T-helper 1 cell treated with Interleukin-12 subunit alpha and Interleukin-12 subunit beta and Interleukin-4 antibody, amounts not matched to agents 30 ng/mL and 1 ng/mL, for 36 hours (primary cell): Measurements from ENCODE around the gene CTSD. TPM values are rescaled to one million over a fixed set of nuclear protein-coding genes. Genes with fewer than 3 reads are reported as not detected.

Source experiments
- intact Hi-C: fragments of 100-400 bp; cut with micrococcal nuclease; formaldehyde crosslinking; loops from one replicate; pipeline ENCODE4 v1.15.1; 2024
- total RNA-seq: library from RNA; stranded (reverse); gene quantifications from 2 replicates; pipeline ENCODE4 v1.2.3, GENCODE V29; 2022

The CTSD gene
- total RNA-seq, 1 donor from 2014 or later: 218 TPM

DNA sequence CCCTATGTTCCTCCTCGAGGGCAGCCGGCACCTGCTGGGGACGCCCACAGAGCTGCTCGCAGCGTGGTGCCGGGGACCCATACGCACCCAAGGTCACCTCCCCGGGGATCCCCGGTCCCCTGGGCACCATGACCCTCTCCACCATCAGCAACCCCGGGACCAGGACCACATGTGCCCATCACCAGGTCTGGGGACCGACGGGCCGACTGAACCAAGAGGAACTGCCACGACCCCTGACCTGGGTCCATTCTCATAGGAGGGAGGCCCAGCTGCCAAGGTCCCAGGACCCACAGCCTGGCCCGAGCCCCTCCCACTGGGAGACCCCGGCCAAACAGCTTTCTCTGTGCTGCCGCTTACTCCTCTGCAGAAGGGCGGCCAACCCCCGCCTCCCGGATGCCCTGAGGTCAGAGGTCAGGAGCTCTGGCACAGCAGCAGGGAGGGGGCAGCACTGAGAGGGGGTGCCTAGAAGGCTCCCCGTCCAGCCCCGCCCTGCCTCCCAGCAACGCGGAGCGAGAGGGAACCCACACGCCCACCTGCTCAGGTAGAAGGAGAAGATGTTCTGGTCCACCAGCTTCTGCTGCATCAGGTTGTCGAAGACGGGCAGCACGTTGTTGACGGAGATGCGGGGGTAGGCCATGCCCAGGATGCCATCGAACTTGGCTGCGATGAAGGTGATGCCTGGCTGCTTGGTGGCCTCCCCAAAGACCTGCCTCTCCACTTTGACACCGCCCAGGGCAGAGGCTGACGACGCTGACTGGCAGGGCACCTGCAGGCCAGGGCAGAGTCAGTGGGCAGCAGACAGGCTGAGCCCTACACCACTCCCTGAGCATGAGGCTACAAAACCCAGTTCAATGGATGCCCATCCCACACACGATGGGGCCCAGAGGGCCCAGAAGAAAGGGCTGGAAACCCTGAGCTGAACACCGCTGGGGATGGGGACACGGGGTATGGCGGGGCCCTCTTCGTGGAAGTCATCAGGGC, 6.6 kb downstream of the CTSD start:
- intact Hi-C loops: loop anchor here (5.0 kb wide), 1 partner anchor 75 kb away; the partner anchor contains the start of gene SYT8

DNA sequence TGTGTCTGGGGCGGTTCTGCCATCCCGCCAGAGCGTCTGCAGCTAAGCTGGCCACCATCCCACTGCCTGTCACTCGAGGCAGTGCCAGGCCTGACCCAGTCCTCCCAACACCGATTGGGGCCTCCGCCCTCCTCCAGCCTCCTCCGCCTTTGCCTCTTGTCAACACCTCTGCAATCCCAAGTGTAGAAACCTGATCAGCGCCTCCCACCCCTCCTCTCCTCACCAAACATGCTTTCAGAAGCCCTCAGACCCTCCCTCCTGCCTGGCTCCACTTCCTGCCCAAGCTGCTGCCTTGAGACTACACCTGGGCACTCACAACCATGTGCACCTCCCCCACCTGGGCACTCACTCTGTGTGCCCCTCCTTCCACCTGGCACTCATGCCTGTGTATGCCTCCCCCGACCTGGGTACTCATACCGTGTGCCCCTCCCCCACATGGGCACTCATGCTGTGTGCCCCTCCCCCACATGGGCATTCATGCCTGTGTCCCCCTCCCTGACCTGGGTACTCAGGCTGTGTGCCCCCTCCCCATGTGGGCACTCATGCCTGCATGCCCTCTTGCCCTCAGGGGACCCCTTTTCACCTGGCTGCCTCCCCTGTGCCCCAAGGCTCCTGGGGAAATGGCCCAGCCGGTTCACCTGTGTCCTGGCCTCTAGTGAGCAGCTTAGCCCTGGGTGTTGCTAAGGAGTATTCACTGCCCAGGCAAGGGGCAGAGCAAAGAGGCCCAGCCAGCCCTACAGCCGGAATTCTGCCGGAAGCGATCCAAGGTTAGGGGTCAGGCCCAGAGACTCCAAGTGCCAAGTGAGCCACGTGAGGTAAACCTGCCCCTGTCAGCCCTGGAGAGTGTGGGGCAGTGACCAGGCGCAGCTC, 7.8 kb downstream of the CTSD start:
- intact Hi-C loops: loop anchor here (5.0 kb wide), 1 partner anchor 76 kb away; the partner anchor contains the start of gene SYT8

DNA sequence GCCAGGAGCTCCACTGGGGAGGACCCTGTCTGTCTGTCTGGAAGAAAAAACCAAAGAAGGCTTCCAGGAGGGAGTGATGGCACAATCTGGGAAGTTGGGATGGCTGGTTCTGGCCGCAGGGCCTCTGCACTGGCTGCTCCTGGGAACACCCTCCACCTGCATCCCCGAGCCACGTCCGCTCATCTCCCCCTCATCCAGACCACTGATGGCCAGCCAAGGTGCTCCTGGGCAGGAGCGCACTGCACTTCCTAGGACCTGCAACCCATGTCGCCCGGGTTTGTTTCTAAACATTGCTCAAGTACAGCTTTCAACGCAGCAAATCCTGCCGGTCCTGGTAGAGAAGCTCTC, 8.4 kb downstream of the CTSD start:
- intact Hi-C loops: loop anchor here (5.0 kb wide), 1 partner anchor 77 kb away; the partner anchor contains the start of gene SYT8

DNA sequence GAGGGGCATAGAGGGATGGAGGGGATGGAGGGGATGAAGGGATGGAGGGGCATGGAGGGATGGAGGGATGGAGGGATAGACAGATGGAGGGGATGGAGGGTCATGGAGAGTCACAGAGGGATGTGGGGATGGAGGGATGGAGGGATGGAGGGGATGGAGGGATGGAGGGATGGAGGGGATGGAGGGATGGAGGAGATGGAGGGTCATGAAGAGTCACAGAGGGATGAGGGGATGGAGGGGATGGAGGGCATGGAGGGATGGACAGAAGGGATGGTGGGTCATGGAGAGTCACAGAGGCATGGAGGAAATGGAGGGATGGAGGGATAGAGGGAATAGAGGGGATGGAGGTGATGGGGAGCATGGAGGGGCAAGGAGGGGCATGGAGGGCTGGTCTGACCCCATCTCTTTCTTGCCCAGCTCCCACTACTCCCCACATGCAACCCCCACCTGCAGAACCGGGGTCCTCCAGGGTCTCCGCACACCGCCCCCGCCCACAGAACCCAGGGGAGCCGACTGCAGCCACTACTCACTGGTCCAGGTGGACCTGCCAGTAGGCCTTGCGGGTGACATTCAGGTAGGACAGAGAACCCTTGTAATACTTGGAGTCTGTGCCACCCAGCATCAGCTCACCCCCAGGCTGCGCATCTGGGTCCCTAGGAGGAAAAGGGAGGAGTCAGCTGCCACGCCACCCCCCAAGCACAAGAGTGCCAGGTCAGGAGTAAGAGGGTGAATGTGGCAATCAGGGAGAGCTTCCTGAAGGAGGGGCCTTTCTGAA, 9.2 kb downstream of the CTSD start:
- intact Hi-C loops: loop anchor here (5.0 kb wide), 1 partner anchor 78 kb away; the partner anchor contains the start of gene SYT8

DNA sequence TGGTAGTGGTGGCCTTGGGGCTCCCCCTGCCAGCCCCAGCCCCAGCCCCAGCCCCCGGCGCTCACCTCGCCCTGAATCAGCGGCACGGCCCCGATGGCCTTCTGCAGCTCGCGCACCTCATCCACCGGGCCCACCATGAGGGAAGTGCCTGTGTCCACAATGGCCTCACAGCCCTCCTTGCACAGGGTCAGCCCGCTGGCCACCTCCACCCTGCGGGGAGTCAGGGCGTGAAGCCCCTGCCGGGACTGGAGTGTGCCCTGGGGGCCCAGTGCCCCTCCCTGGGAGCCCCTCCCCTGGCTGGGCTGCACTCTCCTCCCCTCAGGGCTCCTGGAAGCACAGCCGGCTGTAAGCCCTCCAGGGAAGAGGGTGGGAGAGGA, 9.8 kb downstream of the CTSD start:
- intact Hi-C loops: no loop called here

DNA sequence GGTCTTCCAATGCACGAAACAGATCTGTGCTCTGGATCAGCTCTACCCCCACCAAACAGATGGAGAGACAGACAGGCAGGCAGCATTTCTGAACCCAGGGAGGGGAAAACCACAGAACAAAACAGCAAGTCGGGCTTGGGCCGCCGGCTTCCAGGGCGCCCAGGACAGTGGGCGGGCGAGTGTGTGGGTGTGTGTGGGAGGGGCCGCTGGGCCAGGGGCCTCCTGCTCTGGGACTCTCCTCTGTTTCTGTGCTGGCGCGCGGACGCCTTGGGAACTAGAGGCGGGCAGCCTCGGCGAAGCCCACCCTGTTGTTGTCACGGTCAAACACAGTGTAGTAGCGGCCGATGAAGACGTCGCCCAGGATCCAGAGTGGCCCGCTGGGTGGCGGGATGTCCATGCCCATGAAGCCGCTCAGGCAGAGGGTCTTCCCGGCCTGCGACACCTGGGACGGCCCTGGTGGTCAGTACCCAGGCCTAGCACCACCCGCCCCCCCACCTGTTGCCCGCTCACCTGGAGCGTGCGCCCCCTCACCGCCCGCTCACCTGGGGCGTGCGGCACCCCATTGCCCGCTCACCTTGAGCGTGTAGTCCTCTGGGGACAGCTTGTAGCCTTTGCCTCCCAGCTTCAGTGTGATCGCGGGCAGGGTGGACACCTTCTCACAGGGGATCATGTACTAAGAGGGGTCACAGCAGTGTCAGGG, 10.3 kb downstream of the CTSD start:
- intact Hi-C loops: no loop called here

DNA sequence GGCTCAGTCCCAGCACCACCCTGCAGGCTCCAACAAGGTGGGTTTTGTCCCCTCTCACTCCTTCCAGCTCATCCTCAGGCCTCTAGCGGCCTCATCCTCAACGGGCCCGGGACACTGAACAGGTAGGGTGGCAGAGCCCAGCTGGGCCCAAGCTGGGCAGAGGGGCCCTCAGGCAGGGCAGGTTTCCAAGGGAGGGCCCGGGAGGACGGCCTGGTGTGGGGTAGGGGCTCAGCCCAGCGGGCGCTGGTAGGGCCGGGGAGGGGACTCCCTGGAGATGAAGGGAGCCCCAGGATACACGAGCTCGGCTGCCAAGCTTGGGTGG, 10.9 kb downstream of the CTSD start:
- intact Hi-C loops: no loop called here

DNA sequence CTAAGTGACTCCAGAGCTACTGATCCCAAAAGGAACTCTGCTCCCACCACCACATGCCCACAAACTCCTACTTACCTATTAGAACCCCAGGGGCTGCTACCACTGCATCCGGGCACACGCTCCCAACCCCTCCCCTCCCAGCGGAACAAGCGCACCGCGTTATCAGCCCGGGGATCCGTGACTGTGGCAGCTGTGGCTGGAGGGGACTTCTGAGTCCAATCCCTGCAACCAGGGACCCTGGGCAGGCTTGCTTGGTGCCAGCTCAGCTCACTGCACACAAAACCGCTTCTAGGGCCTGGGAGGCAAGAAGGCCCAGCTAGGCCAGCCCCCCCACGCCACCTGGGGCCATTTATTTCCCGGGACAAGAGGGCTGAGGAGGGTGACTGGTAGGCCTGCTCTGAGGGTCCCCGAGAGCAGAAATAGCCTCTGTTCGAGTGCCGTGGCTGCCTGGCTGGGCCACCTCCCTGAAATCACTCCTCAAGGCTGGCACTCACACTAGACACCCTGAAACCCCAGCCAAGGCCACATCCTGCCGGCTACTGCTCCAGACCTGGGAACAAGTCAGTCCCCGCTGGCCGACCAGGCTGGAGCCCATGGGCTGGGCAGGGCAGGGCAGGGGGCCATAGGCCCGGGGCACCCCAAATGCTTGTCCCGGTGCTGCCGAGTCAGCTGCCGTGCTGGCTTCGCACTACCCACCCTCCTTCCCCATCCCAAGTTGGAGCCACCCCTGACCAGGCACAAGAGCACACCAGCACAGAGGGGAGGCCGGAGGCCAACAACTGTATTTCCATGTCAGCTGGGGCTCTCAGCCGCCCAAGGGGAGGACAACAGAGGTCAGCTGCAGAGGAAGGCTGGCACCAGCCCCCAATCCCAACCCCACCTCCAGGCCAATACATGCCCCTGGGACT, 11.5 kb downstream of the CTSD start:
- intact Hi-C loops: no loop called here

DNA sequence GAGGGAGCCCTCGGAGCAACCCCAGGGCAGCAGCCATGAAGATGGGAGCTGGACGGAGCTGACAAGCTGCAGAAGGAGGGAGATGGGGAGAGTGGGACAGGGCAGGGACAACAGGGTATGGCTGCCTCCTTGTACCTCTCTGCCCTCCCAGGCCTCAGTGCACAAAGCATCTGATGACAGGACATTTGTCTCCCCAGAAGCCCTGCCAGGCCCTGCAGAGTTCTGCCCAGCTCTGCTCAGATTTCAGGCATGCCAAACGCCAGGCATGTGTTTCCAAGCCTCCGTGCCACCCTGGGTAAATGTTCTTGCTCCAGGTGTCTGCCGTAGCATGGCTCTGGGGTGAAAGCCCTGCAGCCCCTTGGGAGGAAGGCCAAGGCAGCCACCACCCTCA, 12.2 kb downstream of the CTSD start:
- intact Hi-C loops: no loop called here

DNA sequence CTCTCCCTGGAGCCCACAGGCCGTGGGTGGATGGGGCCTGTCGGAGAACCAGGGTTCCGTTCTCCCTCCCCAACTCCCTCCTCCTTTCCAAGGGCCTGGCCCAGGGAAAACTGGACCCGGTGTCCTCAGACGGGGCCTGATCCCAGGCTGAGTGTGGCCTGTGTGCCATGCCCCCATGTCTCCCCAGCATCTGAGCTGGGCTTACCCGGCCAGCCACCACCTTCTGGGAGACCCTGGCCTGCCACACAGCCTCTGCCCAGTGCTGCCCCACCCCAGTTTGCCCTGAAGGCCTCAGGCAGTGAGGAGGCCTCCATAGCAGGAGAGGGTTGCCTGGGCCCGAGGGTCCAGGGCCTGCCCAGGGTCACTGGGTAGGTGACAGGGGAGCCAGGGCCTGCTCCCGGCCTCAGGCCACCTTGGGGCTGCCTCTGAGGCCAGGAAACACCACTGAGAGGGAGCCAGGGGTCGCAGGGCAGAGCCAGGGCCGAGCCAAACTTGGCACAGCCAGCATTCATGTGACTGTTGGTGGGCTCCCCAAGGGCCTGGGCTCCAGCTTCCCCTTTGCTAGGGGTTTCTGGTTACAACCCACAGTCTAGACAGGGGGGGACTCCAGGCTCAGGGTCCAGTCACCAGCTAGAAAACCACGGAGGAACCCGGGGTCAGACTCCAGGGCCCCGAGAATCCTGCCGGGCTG, 12.7 kb downstream of the CTSD start:
- intact Hi-C loops: no loop called here

DNA sequence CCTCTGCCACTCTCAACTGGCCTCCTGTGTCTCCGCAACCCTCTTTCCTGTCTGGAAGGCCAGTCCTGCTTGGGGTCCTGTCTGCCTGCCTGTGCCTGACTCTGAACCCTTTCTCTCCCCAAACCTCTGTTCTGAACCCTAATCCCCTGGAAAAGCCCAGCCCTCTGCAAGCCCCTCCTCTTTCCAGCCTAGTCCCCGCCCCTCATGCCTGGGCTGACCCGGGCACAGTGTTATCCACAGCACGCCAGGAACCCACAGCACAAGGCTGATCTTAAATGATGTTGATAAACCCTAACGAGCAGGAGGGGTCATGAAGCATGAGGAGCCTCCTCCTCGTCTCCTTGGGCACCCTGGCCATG, 13.3 kb downstream of the CTSD start, which contains the start of gene IFITM10:
Gene IFITM10, minus strand, starts transcription at position 115 of the 359 bp plus-strand sequence. CDS start 153 bp downstream, outside the sequence.
- intact Hi-C loops: no loop called here

DNA sequence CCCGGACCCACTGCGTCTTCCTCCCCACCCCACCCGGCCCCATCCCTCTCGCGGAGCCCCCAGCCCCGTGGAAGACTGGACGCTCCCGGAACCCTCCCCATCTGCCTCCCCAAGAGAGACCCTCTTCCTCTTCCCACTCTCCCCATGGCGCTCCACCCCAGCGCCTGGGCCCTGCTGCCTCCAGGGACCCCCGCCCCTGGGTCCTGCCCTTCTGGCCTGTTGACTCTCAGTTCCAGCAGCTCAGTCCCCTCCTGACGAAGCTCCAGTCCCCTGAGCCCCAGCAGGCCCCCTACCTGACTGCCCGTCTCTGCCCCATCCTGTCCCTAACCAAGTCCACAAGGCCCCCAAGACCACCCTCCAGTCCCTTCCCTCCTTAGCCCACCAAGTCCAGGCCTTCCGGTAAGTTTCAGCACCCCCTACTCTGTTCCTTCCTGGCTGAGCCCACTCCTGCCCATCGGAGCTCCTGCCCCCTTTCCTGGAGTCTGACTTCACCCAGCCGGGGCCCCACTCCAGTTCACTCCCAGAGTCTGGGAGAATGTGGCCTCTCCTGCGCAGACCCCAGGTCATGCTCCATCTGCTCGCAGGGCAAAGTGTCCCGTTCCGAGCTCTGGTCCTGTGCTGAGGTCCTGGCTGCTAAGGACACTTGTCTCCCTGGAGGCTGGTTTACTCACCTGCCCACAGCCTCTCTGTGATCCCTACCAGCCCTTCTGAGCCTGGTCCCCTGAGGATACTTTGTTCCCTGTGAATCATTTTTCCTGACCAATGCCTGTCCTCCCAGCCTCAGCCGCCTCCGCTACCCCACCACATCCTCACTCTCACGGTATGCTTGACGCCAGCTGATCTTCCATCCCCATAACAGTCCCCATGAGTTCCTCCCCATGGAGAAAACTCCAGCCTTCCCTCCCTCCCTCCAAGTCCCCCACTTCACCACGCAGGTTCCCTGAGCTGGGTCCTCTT, 14.1 kb downstream of the CTSD start:
- intact Hi-C loops: no loop called here

DNA sequence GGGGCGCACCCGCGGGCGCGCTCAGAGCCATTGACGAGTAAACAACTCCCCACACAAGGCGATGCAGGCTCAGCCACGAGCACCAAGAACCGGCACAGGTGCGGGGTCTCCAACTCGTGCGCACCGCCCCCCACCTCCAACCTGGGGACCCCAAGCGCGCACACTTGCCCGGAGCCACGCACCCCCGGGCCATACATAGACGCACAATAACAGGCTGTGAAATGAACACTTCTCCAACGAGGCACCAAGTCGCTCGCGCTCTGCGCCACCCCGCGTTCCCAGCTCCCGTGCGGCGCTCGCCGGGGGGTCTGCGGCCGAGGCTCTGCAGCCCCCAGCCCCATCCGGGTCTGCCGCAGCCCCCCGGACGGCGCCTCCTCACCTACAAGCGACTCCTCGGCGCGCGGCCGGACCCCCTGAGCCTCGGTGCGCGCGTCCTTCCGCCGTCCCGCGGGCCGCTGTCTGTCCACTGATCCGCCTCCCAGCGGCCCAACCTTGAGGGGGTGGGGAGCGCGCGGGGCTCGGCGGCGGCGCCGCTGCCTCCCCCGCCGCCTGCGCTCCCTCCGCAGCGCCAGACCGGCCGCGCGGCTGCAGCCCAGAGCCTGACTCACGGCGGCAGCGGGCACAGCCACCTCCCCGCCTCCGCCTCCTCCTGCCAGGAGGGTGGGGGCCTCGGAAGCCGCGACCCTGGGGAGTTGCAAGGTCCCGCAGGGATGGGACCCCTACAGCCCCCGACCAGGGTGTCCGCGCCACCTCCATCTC, 14.9 kb downstream of the CTSD start:
- intact Hi-C loops: no loop called here

DNA sequence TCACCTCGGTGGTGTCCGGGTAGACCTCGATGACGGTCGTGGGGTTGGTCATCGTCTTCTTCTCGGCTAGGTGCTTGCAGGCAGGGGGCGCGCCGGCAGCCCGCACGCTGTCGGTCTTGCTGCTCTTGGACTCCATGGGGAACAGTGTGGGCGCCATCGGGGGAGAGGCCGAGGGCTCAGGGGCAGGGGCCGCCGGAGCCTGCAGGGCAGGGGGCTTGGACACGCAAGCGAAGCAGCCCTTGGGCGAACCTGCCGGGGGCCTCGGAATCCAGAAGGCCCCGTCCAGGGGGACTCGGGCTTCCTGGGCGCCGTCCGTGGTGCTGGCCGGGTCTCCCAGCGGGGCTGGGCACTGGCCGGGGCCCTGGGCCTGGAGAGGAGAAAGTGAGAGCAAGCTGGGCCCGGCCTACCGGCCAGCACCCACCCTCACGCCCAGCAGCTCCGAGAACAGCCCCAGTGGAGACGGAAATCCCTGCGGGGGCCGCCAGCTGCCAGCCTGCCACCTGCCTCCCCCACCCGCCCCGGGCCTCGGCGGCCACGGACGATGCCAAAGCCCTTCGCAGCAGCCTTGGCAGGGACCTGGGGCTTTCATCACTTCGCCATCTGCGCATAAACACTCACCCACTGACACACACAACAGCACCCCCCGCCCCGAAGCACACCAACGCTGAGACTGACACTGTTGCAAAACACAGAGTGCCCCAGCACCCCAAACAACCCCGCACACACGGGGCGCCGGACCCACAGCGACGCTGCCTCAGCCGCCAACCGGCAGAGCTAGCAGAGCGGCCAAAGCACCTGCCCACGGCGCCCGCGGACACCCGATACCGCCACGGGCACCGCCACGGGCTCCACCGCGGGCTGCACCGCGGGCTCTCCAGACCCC, 15.7 kb downstream of the CTSD start:
- intact Hi-C loops: no loop called here

DNA sequence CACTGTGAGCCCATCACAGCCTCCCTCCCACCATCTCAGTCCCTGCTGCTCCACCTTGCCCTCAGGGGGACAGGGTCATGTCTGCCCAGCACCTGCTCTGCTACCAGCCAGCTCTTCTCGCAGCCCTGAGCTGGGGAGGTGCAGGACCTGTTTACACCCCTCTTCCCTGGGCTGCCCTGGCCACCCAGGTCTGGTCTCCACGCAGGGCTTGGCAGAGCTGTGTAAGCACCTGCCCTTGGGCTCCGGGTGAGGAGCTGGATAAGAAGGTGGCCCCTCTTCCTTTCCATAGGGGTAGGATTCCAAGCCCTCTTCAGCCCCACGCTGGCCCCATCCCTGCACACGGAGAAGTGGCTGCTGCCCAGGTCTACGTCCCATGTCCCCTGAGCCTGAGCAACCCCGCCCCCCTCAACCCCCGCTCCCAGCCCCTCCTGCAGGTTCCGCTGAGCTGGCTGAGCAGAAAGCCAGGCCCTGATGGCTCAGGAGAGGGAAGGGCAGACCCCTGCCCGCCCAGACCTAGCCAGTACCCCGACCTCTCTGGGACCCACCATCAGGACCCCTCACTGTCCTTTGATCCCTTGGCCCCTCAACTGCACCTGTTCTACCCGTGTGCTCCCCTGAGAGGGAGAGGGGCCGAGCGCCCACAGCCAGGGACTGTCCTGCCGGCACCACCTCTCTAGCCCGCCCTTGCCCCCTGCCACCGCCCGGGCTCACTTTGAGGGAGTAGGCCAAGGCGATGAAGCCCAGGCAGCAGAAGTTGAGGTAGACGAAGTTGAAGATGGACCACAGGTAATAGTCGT, 16.6 kb downstream of the CTSD start:
- intact Hi-C loops: no loop called here
